ENCODE results near the gene TTL.
"Not testable (repeated sequence)": the region's sequence is repeated elsewhere in the genome, so short reads cannot be mapped to it uniquely, and the experiment has no call there.

Gene TTL

GRCh38 chr2:112474844-112475486, 7.0 kb upstream of the TTL start:
- no peak for DNase-seq (ENCODE audit: low read depth, low spot score)

- DNase-seq (ENCODE audit: low read depth, low spot score): no peak
Measured at GRCh38 chr2:112476434-112476833, 5.5 kb upstream of the TTL start.

- DNase-seq (ENCODE audit: low read depth, low spot score): no peak
Measured at GRCh38 chr2:112480530-112481049, 1.4 kb upstream of the TTL start.

- DNase-seq (ENCODE audit: low read depth, low spot score): peak; percentile 42
Measured at GRCh38 chr2:112481050-112481527, 867 bp upstream of the TTL start.

GRCh38 chr2:112482309-112483041, 519 bp downstream of the TTL start:
- DNase-seq (ENCODE audit: low read depth, low spot score): no peak

GRCh38 chr2:112483042-112483473, 1.1 kb downstream of the TTL start:
- DNase-seq (ENCODE audit: low read depth, low spot score): no peak

GRCh38 chr2:112483831-112484230, 1.9 kb downstream of the TTL start:
- no peak for DNase-seq (ENCODE audit: low read depth, low spot score)

- no peak for DNase-seq (ENCODE audit: low read depth, low spot score)
Measured at GRCh38 chr2:112485849-112486248, 3.9 kb downstream of the TTL start.

GRCh38 chr2:112486895-112487294, 4.9 kb downstream of the TTL start:
- DNase-seq (ENCODE audit: low read depth, low spot score): no peak

GRCh38 chr2:112487444-112487961, 5.5 kb downstream of the TTL start:
- no peak for DNase-seq (ENCODE audit: low read depth, low spot score)

- no peak for DNase-seq (ENCODE audit: low read depth, low spot score)
Measured at GRCh38 chr2:112488201-112488600, 6.2 kb downstream of the TTL start.

- DNase-seq (ENCODE audit: low read depth, low spot score): no peak
Measured at GRCh38 chr2:112491946-112492345, 10.0 kb downstream of the TTL start.

GRCh38 chr2:112493048-112493447, 11.1 kb downstream of the TTL start:
- DNase-seq (ENCODE audit: low read depth, low spot score): no peak

- no peak for DNase-seq (ENCODE audit: low read depth, low spot score)
Measured at GRCh38 chr2:112493858-112494648, 12.1 kb downstream of the TTL start.

GRCh38 chr2:112494828-112495227, 12.9 kb downstream of the TTL start:
- no peak for DNase-seq (ENCODE audit: low read depth, low spot score)

- not testable (repeated sequence) for DNase-seq (ENCODE audit: low read depth, low spot score)
Measured at GRCh38 chr2:112495878-112496277, 13.9 kb downstream of the TTL start.

GRCh38 chr2:112500850-112501484, 19.0 kb downstream of the TTL start:
- DNase-seq (ENCODE audit: low read depth, low spot score): not testable (repeated sequence)

GRCh38 chr2:112509239-112509998, 27.5 kb downstream of the TTL start:
- not testable (repeated sequence) for DNase-seq (ENCODE audit: low read depth, low spot score)

GRCh38 chr2:112516801-112517200, 34.8 kb downstream of the TTL start:
- DNase-seq (ENCODE audit: low read depth, low spot score): no peak

GRCh38 chr2:112518807-112519206, 36.9 kb downstream of the TTL start:
- DNase-seq (ENCODE audit: low read depth, low spot score): no peak

GRCh38 chr2:112519506-112519905, 37.5 kb downstream of the TTL start:
- DNase-seq (ENCODE audit: low read depth, low spot score): no peak

Measured in brain pericyte (primary cell).